NCI-H2029 treated with DMSO at 0.1 percent for 48 hours (cell line): ENCODE results near the gene ANO8.

ENCODE experiments used
- DNase-seq: peaks from one replicate; lab custom pipeline; 2025; lab: John Stamatoyannopoulos, UW

ANO8 gene

GRCh38 chr19:17328517-17329365, 5.9 kb downstream of the ANO8 start:
- no peak for DNase-seq

DNA sequence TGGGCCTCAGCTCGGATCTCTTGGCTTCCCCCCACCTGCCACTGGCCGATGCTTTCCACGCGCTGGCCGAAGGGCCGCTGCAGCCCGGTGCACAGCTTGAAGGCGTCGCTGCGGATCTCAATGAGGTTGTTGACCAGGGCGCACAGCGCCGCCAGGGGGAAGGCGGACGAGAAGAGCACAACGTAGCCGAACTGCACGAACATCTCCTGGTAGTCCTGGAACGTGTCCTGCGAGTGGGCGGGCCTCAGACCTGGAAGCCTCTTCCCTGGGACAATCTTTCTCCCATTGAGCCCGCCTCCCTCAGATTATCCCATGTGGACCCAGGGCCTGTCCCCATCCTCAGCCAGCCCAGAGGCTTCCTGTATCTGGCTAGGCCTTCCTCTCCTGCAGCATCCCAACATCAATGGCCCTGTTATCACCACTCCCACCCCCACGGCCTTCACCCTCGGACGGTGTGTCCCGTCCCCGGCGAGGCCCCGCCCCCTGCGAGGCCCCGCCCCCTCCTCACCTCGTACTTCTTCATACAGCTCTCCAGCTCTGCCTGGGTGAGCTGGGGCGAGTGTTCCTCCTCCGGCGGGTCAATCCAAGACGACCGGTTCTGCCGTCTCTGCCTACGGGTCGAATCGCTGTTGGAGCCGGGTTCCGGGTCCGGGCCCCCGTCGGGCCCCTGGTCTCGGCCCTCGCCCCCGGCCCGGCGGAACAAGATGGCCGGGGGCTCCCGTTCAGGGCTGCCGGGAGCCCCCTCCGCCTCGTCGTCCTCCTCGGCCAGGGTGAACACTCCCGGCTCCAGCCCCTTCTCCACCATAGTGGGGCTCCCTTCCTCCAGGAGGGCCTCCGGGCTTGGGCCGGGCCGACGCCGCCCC, 6.8 kb downstream of the ANO8 start:
- DNase-seq, result no peak

DNA sequence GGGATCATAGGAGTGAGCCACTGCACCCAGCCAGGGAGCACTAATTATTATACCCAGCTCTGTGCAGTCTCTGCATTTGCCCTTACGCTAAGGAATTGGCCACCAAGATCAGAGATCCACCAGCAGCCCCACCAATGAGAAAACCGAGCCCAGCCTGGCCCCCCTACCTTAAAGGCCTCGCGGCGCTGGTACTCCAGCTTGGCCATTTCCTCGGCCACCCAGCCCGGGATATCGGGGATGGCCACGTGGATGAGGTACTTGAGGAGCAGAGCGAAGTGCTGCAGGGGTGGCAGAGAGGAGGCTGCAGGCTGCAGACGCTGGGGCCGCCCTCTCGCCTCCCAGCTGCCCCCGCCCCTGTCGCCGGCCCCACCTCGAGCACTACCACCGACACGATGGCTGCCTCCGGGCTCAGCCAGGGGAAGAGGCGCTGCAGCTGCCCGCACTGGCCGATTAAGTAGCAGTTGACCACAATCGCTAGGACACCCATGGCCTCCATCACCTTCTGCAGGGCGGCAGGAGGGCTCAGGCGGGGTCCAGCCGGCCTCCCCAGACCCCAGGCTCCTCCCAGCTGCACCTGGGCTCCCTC, 7.5 kb downstream of the ANO8 start:
- no peak for DNase-seq

- no peak for DNase-seq
Measured at GRCh38 chr19:17326595-17326966, 8.1 kb downstream of the ANO8 start.

GRCh38 chr19:17325881-17326594, 8.6 kb downstream of the ANO8 start:
- DNase-seq, result no peak

DNA sequence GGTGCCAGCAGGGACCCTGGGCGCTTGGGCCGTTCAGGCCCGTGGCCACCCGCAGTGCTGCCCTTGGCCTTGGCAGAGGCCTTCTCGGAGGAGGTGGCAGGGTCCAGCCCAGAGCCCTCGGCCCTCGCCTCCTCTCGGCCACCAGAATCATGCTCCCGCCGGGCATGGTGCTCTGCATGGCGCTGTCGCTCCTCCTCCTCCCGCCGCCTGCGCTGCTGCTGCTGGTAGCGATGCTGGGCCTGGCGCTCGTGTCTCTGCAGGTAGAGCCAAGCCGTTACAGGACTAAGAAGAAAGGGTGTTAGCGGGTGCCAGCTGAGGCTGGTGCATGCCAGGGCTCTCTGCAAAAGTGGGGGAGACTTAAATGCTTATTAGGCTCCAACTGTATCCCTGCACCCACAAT, 9.5 kb downstream of the ANO8 start:
- DNase-seq, result no peak

DNA sequence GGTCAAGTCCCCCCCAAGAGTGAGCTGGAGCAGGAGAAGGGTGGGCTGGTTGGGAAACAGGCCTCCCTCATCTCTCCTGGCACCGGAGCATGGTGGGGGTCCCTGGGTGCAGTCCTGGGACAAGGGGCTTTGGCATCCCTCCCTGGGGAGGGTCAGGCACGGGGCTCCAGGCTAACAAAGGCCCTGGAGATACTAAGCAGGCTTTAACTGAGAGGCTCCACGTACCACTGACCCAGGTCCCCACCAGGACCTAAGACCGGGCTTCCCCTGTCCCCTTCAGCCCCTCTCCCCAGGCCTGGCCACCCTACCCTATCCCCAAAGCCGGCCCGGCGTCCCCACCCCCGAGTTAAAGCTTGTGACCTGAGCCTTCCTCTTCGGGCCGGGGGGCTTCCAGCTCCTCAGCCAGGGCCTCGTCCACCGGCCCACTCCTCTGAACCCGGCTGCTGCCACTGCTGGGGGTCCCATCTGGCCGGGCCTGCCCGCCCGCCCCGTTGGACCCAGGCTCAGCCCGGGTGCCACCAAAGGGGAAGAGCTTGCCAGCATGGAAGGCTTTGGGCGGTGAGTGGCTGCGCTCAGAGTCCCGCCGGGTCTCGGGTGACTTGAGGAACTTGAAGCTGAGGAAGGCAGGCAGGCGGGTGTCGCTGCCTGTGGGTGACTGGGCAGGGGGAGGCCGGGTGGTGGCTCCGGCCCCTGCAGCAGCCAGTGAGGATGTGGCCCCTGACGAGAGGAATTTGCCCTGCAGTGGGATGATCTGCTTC, 10.1 kb downstream of the ANO8 start:
- DNase-seq, result no peak

GRCh38 chr19:17323964-17324332, 10.7 kb downstream of the ANO8 start:
- DNase-seq, result no peak

GRCh38 chr19:17323300-17323963, 11.2 kb downstream of the ANO8 start:
- DNase-seq, result no peak

DNA sequence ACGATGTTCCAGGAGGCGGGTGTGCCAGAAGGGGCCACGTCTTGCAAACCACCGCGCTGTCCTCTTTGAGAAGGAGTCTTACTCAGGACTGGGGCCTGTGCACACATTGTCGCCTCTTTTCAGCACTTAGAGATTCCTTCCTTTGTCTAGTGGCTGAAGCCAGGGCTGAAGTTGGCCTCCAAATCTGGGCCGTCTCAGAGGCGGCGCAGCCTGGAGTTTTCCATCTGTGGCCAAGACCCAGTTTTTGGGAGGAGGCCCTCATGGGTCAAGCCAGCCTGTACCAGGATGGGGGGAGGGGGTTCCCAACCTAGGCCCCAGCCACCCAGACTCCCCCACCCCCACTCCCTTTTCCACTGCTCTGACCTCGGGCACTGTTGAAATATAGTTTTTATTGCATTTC, 11.8 kb downstream of the ANO8 start:
- DNase-seq, result no peak

GRCh38 chr19:17321655-17322489, 12.8 kb downstream of the ANO8 start:
- DNase-seq, result no peak

DNA sequence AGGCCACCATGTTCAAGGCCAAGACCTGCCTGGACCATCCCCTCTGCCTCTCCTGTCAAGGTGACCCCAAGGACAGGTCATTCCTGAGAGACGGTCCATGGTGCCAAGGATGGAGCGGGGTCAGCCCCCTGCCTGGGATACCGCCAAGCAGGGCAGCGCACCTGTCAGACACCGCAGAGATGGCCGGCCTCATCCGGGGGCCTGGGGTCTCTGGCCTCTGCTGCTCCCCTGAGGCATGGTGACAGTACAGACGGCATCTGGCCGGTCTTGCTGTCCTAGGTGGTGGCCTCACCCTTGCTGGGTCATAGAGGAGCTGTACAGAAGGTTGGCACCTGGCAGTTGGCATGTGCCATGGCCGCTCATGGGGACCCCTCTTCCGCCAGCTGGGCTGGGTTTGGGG, 14.2 kb downstream of the ANO8 start:
- DNase-seq, result no peak

- no peak for DNase-seq
Measured at GRCh38 chr19:17319473-17320238, 15.0 kb downstream of the ANO8 start.

- no peak for DNase-seq
Measured at GRCh38 chr19:17318966-17319365, 15.7 kb downstream of the ANO8 start.

- DNase-seq, result no peak
Measured at GRCh38 chr19:17314007-17314593, 20.6 kb downstream of the ANO8 start.

GRCh38 chr19:17312189-17313113, 22.2 kb downstream of the ANO8 start:
- DNase-seq, result no peak

GRCh38 chr19:17311455-17312188, 23.0 kb downstream of the ANO8 start:
- no peak for DNase-seq
